Renal pelvis (tissue), 4 donors: ENCODE results near the gene ASRGL1. TPM values are rescaled to one million over a fixed set of nuclear protein-coding genes. Genes with fewer than 3 reads are reported as not detected.

Experiments used
- DNase-seq: peaks from one replicate; pipeline ENCODE4 v3.0.0-alpha.2; 2013
- polyA plus RNA-seq, 3 donors: library from polyadenylated mRNA; unstranded; fragments of 120-200 nt; gene quantifications; one replicate each; pipeline ENCODE4 v1.2.1, GENCODE V29; 2013; ENCODE audit not compliant: insufficient read length in 3 of 3

ASRGL1 gene
- polyA plus RNA-seq, 3 donors = 62.0 to 75.2 (median 74.6) TPM

DNA sequence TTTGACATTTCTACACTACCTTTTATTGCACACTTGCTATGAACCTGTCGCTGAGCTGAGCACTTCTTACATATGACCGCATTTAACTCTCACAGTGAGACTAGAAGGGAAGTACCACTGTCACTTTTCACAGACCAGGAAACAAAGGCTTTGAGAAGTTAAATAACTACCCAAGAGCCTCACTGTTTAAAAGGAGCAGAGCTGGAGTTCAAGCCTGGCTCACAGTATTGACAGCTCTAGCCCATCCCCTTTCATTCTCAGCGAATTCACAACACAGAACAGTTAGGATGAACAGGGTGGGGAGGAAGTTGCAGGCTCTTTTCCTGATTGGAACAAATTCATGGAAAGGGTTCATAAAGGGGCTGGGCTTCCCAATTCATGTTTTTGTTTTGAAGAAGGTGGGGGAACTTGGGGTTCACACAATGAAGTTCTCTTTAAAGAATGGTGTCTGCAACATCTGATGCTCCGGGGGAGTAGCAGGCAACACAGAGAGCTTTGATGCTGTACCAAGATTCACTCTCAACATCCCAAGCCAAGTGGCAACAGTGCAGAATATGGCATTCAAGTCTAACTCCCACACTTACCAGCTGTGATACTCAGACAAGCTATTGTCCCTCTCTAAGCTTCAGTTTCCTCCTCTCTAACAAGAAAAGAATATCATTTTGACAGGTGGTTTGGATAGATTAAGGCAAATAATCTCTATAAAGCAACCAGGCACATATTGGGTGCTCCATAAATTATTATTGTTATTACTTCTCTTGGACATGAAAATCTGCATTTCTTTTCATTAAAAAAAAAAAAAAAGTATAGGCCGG is 98.8 kb downstream of the ASRGL1 start:
- no peak for DNase-seq

DNA sequence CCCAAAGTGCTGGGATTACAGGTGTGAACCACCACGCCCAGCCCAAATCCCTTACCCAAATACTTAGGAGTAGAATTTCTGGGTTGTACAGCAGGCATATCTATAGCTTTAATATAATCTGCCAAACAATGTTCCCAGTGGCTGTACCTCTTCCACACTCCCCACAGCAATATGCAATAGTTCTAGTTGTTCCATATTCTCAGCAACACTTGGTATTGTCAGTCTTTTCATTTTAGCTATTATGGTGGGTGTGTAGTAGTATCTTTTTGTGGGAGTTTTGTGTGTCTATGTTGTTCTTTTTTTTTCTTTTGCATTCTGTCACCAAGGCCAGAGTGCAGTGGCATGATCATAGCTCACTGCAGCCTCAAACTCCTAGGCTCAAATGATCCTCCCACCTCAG is 100.4 kb downstream of the ASRGL1 start:
- DNase-seq = no peak

DNA sequence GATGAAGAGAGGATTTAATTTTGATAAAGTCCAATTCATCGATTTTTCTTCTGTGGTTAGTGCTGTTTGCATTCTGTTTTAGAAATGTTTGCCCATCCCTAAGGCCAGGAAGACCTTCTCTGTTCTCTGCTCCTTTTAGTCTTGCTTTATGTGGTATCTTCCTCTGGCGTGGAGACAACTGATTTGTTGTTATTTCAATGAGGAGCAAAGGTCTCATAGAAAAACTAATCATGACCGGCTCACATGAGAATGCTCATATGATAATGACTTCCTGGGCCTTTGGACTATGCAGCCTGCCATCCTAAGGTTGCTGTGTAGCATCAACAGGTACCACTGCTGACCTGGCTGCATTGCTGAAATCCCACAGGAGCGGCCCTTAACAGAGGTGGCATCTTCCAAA is 101.4 kb downstream of the ASRGL1 start:
- no peak for DNase-seq

DNA sequence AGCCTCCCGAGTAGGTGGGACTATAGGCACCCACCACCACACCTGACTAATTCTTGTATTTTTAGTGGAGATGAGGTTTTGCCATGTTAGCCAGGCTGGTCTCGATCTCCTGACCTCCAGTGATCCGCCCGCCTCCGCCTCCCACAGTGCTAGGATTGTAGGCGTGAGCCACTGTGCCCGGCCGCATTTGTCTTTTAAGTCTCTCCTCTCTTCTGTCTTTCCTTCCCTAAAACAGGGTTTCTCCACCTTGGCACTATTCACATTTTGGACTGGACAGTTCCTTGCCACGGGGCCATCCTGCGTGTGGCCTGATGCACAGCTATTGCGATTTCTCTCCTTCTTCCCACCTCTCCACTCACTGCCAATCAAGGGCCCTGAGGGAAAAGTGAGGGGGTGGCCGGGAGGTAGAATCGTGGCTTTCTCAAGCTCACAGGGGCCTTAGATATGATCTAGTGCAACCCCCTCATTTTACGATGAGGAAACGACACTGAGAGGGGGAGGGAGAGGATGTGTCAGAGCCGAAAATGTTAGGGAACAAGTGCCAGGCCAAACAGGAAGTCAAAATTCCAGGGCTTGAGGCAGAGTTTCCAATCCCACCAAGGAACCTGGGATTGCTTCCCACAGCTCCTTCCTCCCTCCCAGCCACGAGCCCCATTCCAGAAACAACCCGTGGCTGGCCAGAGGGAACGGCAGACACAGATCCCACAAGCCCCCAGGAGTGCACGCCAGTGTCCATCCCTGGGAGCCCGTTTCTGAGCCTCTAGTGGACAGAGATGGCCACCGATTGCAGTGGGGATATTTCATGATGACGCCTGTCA is 102.7 kb downstream of the ASRGL1 start:
- no peak for DNase-seq

Other genes with a start within 250 kb of the ASRGL1 start
- 10 to 100 TPM; 40.1 to 45.8 (median 40.5) TPM for gene INCENP, start 213.4 kb upstream of the ASRGL1 start, polyA plus RNA-seq
- not detected for gene SCGB1D1, start 147.2 kb upstream of the ASRGL1 start, polyA plus RNA-seq
- gene SCGB2A1, start 128.8 kb upstream of the ASRGL1 start, polyA plus RNA-seq = under 1 TPM; 0.21 to 0.76 (median 0.45) TPM
- 1 to 10 TPM; 1.1 to 3.2 (median 2.0) TPM for gene SCGB1D2, start 95.2 kb upstream of the ASRGL1 start, polyA plus RNA-seq
- gene SCGB2A2, start 67.3 kb upstream of the ASRGL1 start, polyA plus RNA-seq = not detected
- not detected for gene SCGB1D4, start 38.4 kb upstream of the ASRGL1 start, polyA plus RNA-seq
- gene SCGB1A1, start 81.6 kb downstream of the ASRGL1 start, polyA plus RNA-seq = not detected
- gene AHNAK, start 209.4 kb downstream of the ASRGL1 start, polyA plus RNA-seq = 100 to 1,000 TPM; 199 to 275 (median 229) TPM
- gene EEF1G, start 236.4 kb downstream of the ASRGL1 start, polyA plus RNA-seq = 1,000 to 10,000 TPM; 2,197 to 2,450 (median 2,385) TPM